PFSK-1 (cell line): ENCODE data around the gene KRTAP10-5.

Source experiments
- FOXP2 ChIP-seq: optimal IDR thresholded peaks from 2 replicates; pipeline ENCODE3; 2011; ENCODE audit warnings: borderline replicate concordance, control low read depth, inconsistent platforms; ENCODE audit not compliant: insufficient read depth; ENCODE audit errors: extremely low read length, extremely low read depth
- POLR2AphosphoS5 ChIP-seq: IDR thresholded peaks from 2 replicates; pipeline ENCODE4 v1.6.1; 2012; ENCODE audit warnings: low read depth, mild to moderate bottlenecking, control low read depth, low read length, moderate library complexity
- SIN3A ChIP-seq: IDR thresholded peaks from 2 replicates; pipeline ENCODE4 v1.6.1; 2012; ENCODE audit warnings: mild to moderate bottlenecking, low read length, moderate library complexity, borderline replicate concordance; ENCODE audit not compliant: insufficient read depth
- TAF1 ChIP-seq: IDR thresholded peaks from 2 replicates; pipeline ENCODE4 v1.6.1; 2012; ENCODE audit warnings: low read length, control low read depth, borderline replicate concordance; ENCODE audit not compliant: insufficient read depth
- TF ChIP-seq, protein P1 (sequence below), 2 experiments: IDR thresholded peaks; 2 replicates each; pipeline versions ENCODE4 v1.6.1 to v1.8.0; 2011 to 2012; ENCODE audit warnings: low read depth in 2 of 2, low read length in 2 of 2, control low read depth in 1 of 2, inconsistent platforms in 1 of 2, mild to moderate bottlenecking in 1 of 2, moderate library complexity in 1 of 2; ENCODE audit not compliant: insufficient read depth in 1 of 2

KRTAP10-5 gene

DNA sequence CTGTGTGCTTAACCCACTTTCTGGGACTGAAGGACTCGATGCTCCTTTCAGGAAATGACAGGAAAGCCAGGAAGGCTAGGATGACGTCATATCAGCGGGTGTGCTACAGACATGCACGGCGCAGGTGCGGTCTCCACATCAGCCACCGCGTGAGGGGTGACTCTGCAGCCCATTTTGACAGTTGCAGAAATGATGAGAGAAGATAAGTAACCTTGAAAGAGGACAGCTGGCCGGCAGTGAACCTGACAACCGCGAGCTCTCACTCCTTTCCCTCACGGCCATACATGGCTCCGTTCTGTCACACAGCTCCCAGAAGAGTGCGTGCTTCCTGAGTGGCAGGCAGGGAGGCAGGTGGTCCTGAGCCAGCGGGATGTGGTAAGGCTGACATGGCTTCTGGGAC lies 1.7 kb upstream of the KRTAP10-5 start:
- TF ChIP-seq, protein P1, sequence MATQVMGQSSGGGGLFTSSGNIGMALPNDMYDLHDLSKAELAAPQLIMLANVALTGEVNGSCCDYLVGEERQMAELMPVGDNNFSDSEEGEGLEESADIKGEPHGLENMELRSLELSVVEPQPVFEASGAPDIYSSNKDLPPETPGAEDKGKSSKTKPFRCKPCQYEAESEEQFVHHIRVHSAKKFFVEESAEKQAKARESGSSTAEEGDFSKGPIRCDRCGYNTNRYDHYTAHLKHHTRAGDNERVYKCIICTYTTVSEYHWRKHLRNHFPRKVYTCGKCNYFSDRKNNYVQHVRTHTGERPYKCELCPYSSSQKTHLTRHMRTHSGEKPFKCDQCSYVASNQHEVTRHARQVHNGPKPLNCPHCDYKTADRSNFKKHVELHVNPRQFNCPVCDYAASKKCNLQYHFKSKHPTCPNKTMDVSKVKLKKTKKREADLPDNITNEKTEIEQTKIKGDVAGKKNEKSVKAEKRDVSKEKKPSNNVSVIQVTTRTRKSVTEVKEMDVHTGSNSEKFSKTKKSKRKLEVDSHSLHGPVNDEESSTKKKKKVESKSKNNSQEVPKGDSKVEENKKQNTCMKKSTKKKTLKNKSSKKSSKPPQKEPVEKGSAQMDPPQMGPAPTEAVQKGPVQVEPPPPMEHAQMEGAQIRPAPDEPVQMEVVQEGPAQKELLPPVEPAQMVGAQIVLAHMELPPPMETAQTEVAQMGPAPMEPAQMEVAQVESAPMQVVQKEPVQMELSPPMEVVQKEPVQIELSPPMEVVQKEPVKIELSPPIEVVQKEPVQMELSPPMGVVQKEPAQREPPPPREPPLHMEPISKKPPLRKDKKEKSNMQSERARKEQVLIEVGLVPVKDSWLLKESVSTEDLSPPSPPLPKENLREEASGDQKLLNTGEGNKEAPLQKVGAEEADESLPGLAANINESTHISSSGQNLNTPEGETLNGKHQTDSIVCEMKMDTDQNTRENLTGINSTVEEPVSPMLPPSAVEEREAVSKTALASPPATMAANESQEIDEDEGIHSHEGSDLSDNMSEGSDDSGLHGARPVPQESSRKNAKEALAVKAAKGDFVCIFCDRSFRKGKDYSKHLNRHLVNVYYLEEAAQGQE (IDR thresholded peaks at IDR 0.05; ENCODE audit: insufficient read depth in 1 of 2, low read depth in 2 of 2, low read length in 2 of 2) = no peak
- TF ChIP-seq FOXP2 = no peak
- TF ChIP-seq TAF1 = no peak
- TF ChIP-seq POLR2AphosphoS5 = no peak
- TF ChIP-seq SIN3A = no peak

DNA sequence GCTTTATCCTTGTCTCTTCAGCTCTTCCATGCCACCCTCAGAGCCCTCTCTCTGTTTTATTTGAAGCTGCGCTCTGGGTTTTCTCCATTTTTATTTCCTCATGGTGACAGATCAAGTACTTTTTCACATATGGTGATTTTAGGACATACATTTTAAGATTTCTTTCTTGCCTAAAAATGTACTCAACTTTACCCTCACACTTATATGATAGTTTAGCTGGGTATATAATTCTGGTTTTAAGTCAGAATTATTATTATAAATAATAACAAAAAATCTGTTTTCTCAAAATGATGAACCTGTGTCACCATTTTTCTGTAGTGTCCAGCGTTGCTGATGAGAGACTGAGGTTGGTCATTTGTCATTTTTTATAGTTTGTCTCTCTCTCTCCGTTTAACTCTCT lies 754 bp upstream of the KRTAP10-5 start:
- no peak for TF ChIP-seq SIN3A
- TF ChIP-seq, protein P1 (IDR thresholded peaks at IDR 0.05; ENCODE audit: insufficient read depth in 1 of 2, low read depth in 2 of 2, low read length in 2 of 2) = no peak
- no peak for TF ChIP-seq TAF1
- TF ChIP-seq POLR2AphosphoS5 = no peak
- no peak for TF ChIP-seq FOXP2

DNA sequence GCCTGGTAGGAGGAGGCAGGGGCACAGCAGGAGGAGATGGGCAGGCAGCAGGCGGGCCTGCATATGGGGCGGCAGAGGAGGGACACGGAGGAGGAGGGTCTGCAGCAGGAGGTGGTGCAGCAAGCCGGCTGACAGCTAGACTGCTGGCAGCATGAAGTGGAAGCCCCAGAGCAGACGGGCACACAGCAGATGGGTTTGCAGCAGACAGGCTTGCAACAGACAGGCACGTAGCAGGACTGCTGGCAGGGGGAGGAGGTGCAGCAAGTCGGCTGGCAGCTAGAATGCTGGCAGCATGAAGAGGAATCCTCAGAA lies 615 bp downstream of the KRTAP10-5 start:
- TF ChIP-seq FOXP2 (no peak), POLR2AphosphoS5 (no peak), SIN3A (no peak), TAF1 (no peak)
- TF ChIP-seq, protein P1 (IDR thresholded peaks at IDR 0.05; ENCODE audit: insufficient read depth in 1 of 2, low read depth in 2 of 2, low read length in 2 of 2) = no peak

DNA sequence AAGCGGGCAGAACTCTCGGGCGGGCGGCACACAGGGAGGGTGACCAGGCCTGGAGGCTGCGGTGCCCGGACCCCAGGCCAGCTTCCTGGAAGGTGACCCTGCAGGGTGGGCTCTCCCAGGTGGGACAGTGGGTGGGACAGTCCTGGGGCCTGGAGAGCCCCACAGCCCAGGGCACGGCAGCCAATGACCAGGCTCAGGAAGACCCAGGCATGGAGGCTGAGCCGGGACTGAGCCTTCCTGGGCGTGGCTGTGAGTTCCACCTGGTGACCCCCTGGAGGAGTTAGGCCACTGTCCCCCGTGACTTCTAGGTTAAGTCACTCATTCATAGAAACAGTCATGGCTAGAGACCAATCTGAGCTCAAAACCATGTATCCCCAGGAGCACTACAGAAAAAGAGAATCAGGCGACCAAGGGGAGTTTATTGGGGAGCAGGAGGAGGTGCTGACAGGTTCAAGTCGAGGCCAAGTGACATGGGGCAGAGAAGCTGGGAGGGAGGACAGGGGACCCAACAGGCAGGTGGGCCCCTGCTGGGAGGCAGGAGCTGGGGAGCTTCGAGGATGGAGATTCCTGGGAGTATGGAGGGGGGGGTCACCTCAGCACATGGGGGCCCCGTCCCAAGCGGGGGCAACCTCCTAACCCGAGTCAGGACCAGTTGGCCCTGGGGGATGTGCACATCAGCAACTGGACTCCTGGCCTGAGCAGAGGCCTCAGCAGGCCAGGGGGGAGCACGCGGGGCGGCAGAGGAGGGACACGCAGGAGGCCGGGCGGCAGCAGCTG lies 1.2 kb downstream of the KRTAP10-5 start:
- TF ChIP-seq, protein P1 (IDR thresholded peaks at IDR 0.05; ENCODE audit: insufficient read depth in 1 of 2, low read depth in 2 of 2, low read length in 2 of 2) = no peak
- TF ChIP-seq SIN3A (no peak), TAF1 (no peak), FOXP2 (no peak), POLR2AphosphoS5 (no peak)
